Activated CD4-positive, alpha-beta T cell treated with anti-CD3 and anti-CD28 coated beads, Interleukin-2, amount 10 ng/mL, durations not matched to agents 7 days and 5 days (primary cell): ENCODE measurements around the gene VSX2. TPM values are rescaled to one million over a fixed set of nuclear protein-coding genes. Genes with fewer than 3 reads are reported as not detected.

ENCODE experiments used
- CTCF ChIA-PET: fragments of 350-600 bp; sonication (Branson Sonifier 250); formaldehyde crosslinking; loops from one replicate; lab custom pipeline; 2021; ENCODE audit warnings: antibody characterized with exemption; lab: Charles Lee
- POLR2A ChIA-PET: fragments of 350-600 bp; sonication (Branson Sonifier 250); formaldehyde crosslinking; loops from one replicate; lab custom pipeline; 2021; ENCODE audit warnings: antibody characterized with exemption; lab: Charles Lee
- DNase-seq: peaks from one replicate; pipeline ENCODE4 v3.0.0-alpha.2; 2020
- H3K27ac Mint-ChIP-seq: one replicate; pipeline ENCODE4 v1.8.0; 2021; ENCODE audit warnings: mild to moderate bottlenecking, moderate library complexity, mixed read lengths
- H3K27me3 Mint-ChIP-seq: one replicate; pipeline ENCODE4 v1.8.0; 2021; ENCODE audit warnings: mixed read lengths
- H3K36me3 Mint-ChIP-seq: one replicate; pipeline ENCODE4 v1.8.0; 2021; ENCODE audit warnings: low read depth, mixed read lengths
- H3K4me1 Mint-ChIP-seq: one replicate; pipeline ENCODE4 v1.8.0; 2021; ENCODE audit warnings: mixed read lengths
- H3K4me3 Mint-ChIP-seq: one replicate; pipeline ENCODE4 v1.8.0; 2021; ENCODE audit warnings: mild to moderate bottlenecking, moderate library complexity, mixed read lengths
- H3K9me3 Mint-ChIP-seq: one replicate; pipeline ENCODE4 v1.8.0; 2021; ENCODE audit warnings: mixed read lengths
- total RNA-seq, 2 experiments: library from RNA; stranded (reverse); gene quantifications; one replicate each; pipeline ENCODE4 v1.2.3, GENCODE V29; 2021

Gene VSX2
- total RNA-seq, 2 experiments from 2014 or later = not detected

- no peaks in the 10 kb centered on the region for H3K9me3 Mint-ChIP-seq
- H3K4me1 Mint-ChIP-seq = peaks cover 15% of the 10 kb centered on the region
- CTCF ChIA-PET = interaction anchor here (2.0 to 2.5 kb wide), 2 partner anchors 12 to 37 kb away, joined by 6 to 7 read pairs; no protein-coding TSS in a partner anchor
- no peak overlapping the region for H3K4me3 Mint-ChIP-seq
- H3K27me3 Mint-ChIP-seq = peaks cover 19% of the 10 kb centered on the region
- POLR2A ChIA-PET = no interaction called here
- H3K27ac Mint-ChIP-seq = no peak overlapping the region
- no peaks in the 10 kb centered on the region for H3K36me3 Mint-ChIP-seq
- no peak for DNase-seq
Observed at GRCh38 chr14:74255281-74255680, 16.0 kb downstream of the VSX2 start.

DNA sequence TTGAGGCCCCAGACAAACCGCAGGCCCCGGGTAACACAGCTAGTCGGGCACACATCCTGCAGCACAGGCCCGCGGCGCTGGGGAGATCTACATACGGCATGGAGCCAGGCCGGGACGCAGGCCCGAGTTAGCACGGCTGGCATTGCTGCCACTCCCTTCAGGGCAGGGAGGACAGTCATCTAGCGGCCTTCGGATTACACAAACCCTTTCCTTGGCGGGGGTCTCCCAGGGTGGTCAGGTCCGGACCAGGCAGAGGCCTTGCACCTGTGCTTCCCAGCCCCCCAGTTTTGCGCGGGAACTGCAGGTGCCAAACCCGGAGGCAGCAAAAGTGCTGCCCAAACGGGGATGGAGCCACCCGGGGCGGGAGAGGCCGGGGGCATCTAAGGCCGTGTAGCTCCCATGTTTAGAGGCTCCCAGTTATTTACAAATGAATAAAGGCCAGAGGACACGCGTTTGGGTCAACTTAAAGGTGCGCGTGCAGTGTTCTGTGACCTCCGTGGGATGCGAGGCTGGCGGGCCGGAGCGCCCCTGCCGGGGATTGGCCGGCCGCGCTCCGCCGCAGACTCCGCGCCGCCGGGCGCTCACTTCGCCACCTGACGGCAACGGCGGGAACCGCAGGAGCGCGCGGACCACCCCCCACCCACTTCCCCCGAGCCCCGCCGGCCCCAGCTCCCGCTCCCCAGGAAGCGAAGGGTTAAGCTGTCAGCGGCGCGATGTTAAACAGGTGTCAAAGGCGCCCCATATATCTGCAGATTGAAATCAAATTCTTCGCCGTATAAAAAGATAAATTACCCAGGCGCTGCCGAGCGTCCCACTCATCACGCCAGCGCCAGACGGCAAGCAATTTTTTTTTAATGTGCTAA, 18.1 kb downstream of the VSX2 start:
- Mint-ChIP-seq H3K9me3 (no peaks in the 10 kb centered on the region), H3K27me3 (peaks cover 17% of the 10 kb centered on the region), H3K27ac (no peak overlapping the region), H3K4me3 (peak overlapping the region; percentile 75), H3K36me3 (no peaks in the 10 kb centered on the region), H3K4me1 (peaks cover 8% of the 10 kb centered on the region)
- ChIA-PET CTCF (interaction anchor here (0.5 to 3.2 kb wide), 9 partner anchors 10 to 1396 kb away, joined by 3 to 28 read pairs (median 4); partner anchors contain the start of gene VSX2), POLR2A (no interaction called here)
- peak; percentile 44 for DNase-seq

GRCh38 chr14:74257941-74258763, 18.9 kb downstream of the VSX2 start:
- peaks cover 14% of the 10 kb centered on the region for H3K27me3 Mint-ChIP-seq
- no peak overlapping the region for H3K27ac Mint-ChIP-seq
- ChIA-PET POLR2A (no interaction called here), CTCF (interaction anchor here (1.6 to 3.2 kb wide), 2 partner anchors 12 to 39 kb away, joined by 4 to 28 read pairs; no protein-coding TSS in a partner anchor)
- no peaks in the 10 kb centered on the region for H3K9me3 Mint-ChIP-seq
- DNase-seq = no peak
- H3K4me3 Mint-ChIP-seq = peak overlapping the region; percentile 75
- no peaks in the 10 kb centered on the region for H3K36me3 Mint-ChIP-seq
- peaks cover 8% of the 10 kb centered on the region for H3K4me1 Mint-ChIP-seq

GRCh38 chr14:74258764-74259035, 19.5 kb downstream of the VSX2 start:
- no peaks in the 10 kb centered on the region for H3K9me3 Mint-ChIP-seq
- no peak overlapping the region for H3K4me3 Mint-ChIP-seq
- ChIA-PET POLR2A (no interaction called here), CTCF (interaction anchor here (1.6 to 3.2 kb wide), 2 partner anchors 12 to 38 kb away, joined by 4 to 28 read pairs; no protein-coding TSS in a partner anchor)
- no peak overlapping the region for H3K27ac Mint-ChIP-seq
- peaks cover 8% of the 10 kb centered on the region for H3K4me1 Mint-ChIP-seq
- no peaks in the 10 kb centered on the region for H3K36me3 Mint-ChIP-seq
- DNase-seq = no peak
- H3K27me3 Mint-ChIP-seq = peaks cover 12% of the 10 kb centered on the region

DNA sequence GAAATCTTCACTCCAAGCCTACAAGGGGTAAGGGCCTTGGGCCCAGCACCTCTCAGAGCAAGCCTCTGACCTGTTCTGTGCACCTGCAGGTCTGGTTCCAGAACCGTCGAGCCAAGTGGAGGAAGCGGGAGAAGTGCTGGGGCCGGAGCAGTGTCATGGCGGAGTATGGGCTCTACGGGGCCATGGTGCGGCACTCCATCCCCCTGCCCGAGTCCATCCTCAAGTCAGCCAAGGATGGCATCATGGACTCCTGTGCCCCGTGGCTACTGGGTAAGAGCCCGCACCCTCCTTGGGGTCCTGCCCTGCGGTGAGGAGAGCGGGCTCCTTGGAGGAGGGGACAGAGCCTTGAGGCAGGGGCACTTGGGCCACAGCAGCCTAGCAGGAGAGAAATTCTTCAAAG, 20.3 kb downstream of the VSX2 start:
- POLR2A ChIA-PET = no interaction called here
- CTCF ChIA-PET = no interaction called here
- no peak overlapping the region for H3K27ac Mint-ChIP-seq
- no peaks in the 10 kb centered on the region for H3K36me3 Mint-ChIP-seq
- peaks cover 8% of the 10 kb centered on the region for H3K4me1 Mint-ChIP-seq
- H3K4me3 Mint-ChIP-seq = no peak overlapping the region
- no peaks in the 10 kb centered on the region for H3K9me3 Mint-ChIP-seq
- peaks cover 12% of the 10 kb centered on the region for H3K27me3 Mint-ChIP-seq
- no peak for DNase-seq

DNA sequence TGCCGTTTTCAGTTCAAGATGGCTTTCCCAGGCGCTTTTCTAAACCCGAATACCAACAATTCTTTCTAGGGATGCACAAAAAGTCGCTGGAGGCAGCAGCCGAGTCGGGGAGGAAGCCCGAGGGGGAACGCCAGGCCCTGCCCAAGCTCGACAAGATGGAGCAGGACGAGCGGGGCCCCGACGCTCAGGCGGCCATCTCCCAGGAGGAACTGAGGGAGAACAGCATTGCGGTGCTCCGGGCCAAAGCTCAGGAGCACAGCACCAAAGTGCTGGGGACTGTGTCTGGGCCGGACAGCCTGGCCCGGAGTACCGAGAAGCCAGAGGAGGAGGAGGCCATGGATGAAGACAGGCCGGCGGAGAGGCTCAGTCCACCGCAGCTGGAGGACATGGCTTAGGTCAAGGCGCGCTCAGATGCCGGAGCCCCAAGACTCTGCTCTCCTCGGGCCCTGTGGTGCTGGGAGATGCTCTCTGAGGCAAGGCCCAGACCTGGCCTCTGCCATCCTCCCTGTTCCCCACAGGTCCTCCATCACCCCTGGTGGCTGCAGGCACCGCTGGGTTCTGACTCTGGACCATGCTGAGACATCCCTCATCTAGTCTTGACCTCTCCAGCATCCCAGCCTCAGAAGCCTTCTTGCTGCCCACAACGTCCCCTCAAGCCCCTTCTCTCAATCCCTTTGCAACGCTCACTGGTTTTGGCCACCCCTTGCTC, 21.4 kb downstream of the VSX2 start:
- CTCF ChIA-PET = interaction anchor here (1.0 kb wide), 1 partner anchor 9 kb away, joined by 3 read pairs; no protein-coding TSS in a partner anchor
- no peak overlapping the region for H3K27ac Mint-ChIP-seq
- no peaks in the 10 kb centered on the region for H3K36me3 Mint-ChIP-seq

GRCh38 chr14:74261288-74261687, 22.0 kb downstream of the VSX2 start:
- H3K9me3 Mint-ChIP-seq = no peaks in the 10 kb centered on the region
- H3K27me3 Mint-ChIP-seq = peaks cover 14% of the 10 kb centered on the region
- no peak for DNase-seq
- no peaks in the 10 kb centered on the region for H3K36me3 Mint-ChIP-seq
- ChIA-PET CTCF (no interaction called here), POLR2A (no interaction called here)
- H3K4me1 Mint-ChIP-seq = peaks cover 8% of the 10 kb centered on the region
- no peak overlapping the region for H3K27ac Mint-ChIP-seq
- H3K4me3 Mint-ChIP-seq = no peak overlapping the region

More for the DNA sequence above, 21.4 kb downstream of the VSX2 start:
- POLR2A ChIA-PET = no interaction called here
- H3K27me3 Mint-ChIP-seq = peaks cover 12% of the 10 kb centered on the region
- DNase-seq = no peak
- no peak overlapping the region for H3K4me3 Mint-ChIP-seq
- no peaks in the 10 kb centered on the region for H3K9me3 Mint-ChIP-seq
- H3K4me1 Mint-ChIP-seq = peaks cover 8% of the 10 kb centered on the region

GRCh38 chr14:74262076-74262475, 22.8 kb downstream of the VSX2 start:
- Mint-ChIP-seq H3K36me3 (no peaks in the 10 kb centered on the region), H3K4me1 (peaks cover 3% of the 10 kb centered on the region), H3K27ac (no peak overlapping the region), H3K9me3 (no peaks in the 10 kb centered on the region), H3K27me3 (peaks cover 14% of the 10 kb centered on the region), H3K4me3 (no peak overlapping the region)
- POLR2A ChIA-PET = no interaction called here
- CTCF ChIA-PET = no interaction called here
- no peak for DNase-seq

DNA sequence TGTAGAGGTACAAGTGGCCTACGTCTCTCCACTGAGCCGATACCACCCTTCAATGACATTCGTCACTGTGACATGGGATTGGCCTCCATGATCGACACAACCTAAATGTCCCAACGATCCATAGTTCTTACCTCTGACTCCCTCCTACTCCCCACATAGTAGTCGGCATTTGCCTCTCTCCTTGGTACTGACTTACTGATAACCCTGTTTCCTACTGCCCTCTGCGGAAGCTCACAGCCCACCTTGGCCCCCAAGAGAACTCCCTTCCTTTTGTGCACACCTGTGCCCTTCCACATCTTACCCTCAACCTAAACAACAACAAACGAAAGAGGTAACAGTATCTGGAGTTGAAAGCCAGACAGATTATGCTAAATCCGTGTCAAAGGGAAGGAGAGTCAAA, 23.9 kb downstream of the VSX2 start:
- POLR2A ChIA-PET = no interaction called here
- CTCF ChIA-PET = no interaction called here
- Mint-ChIP-seq H3K9me3 (no peaks in the 10 kb centered on the region), H3K4me1 (no peaks in the 10 kb centered on the region), H3K27me3 (peaks cover 12% of the 10 kb centered on the region), H3K36me3 (no peaks in the 10 kb centered on the region), H3K4me3 (no peak overlapping the region), H3K27ac (no peak overlapping the region)
- DNase-seq = no peak

- ChIA-PET POLR2A (no interaction called here), CTCF (interaction anchor here (0.9 kb wide), 1 partner anchor 17 kb away, joined by 3 read pairs; no protein-coding TSS in a partner anchor)
- Mint-ChIP-seq H3K27me3 (peaks cover 9% of the 10 kb centered on the region), H3K4me1 (no peaks in the 10 kb centered on the region), H3K4me3 (no peak overlapping the region), H3K9me3 (no peaks in the 10 kb centered on the region), H3K36me3 (no peaks in the 10 kb centered on the region), H3K27ac (no peak overlapping the region)
- no peak for DNase-seq
Observed at GRCh38 chr14:74263921-74264320, 24.7 kb downstream of the VSX2 start.

DNA sequence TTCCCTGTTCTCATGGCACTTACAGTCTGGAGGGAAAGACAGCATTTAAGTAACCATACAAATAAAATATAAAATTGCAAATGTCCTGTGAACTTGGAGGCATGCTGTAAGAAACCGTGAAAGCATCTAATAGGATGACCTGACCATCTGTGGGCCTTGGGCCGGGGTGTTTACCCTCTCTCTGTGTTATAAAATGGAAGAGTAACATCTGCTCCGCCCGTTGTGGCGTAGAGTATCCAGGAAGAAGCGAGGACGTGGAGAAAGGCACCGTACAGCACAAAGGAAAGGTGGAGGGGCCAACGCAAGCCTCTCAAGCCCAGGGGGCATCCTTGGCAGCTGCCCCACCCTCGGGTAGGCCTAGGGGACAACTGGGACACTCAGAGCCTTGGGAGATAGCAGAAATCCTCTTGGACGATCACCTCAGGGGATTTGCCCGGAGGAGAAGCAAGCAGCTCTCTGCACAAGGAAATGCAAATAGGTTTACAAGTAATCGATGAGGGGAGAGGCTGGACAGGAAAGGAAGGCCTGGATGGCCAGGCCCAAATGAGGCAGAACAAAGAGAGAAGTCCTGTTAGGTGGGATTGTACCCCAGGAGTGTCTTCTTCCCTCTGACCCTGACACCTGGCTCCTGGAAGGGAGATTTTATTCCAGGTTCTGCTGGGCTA, 26.2 kb downstream of the VSX2 start:
- Mint-ChIP-seq H3K4me1 (no peaks in the 10 kb centered on the region), H3K36me3 (no peaks in the 10 kb centered on the region), H3K27ac (no peak overlapping the region), H3K9me3 (no peaks in the 10 kb centered on the region), H3K4me3 (no peak overlapping the region), H3K27me3 (peaks cover 5% of the 10 kb centered on the region)
- CTCF ChIA-PET = no interaction called here
- DNase-seq = no peak
- POLR2A ChIA-PET = no interaction called here

GRCh38 chr14:74267588-74267987, 28.3 kb downstream of the VSX2 start:
- DNase-seq = no peak
- CTCF ChIA-PET = interaction anchor here (0.6 to 2.5 kb wide), 4 partner anchors 8 to 57 kb away, joined by 3 to 7 read pairs (median 4); no protein-coding TSS in a partner anchor
- Mint-ChIP-seq H3K36me3 (no peaks in the 10 kb centered on the region), H3K4me3 (no peak overlapping the region), H3K27ac (no peak overlapping the region), H3K4me1 (no peaks in the 10 kb centered on the region), H3K9me3 (no peaks in the 10 kb centered on the region), H3K27me3 (peaks cover 9% of the 10 kb centered on the region)
- POLR2A ChIA-PET = no interaction called here
